Peyer's patch (tissue), 4 donors: Measurements from ENCODE around the gene HOXB5. TPM values are rescaled to one million over a fixed set of nuclear protein-coding genes. Genes with fewer than 3 reads are reported as not detected.
A peak's percentile ranks its signal among the peaks of the same experiment; 100 is the strongest.

Experiments
- DNase-seq, 3 donors: peaks; one replicate each; pipeline ENCODE4 v3.0.0-alpha.2; 2017 to 2019
- H3K27ac ChIP-seq, 4 donors: fragments of 200-600 bp; sonication (generic); one replicate each; pipeline ENCODE4 v1.5.1; 2016 to 2019
- H3K27me3 ChIP-seq, 2 donors: fragments of 200-600 bp; sonication (generic); one replicate each; pipeline ENCODE4 v1.5.1; 2019
- H3K36me3 ChIP-seq, 3 donors: fragments of 200-600 bp; sonication (generic); one replicate each; pipeline ENCODE4 v1.5.1; 2016 to 2019
- H3K4me1 ChIP-seq, 4 donors: fragments of 200-600 bp; sonication (generic); one replicate each; pipeline ENCODE4 v1.5.1; 2016 to 2019
- H3K4me3 ChIP-seq, 4 donors: fragments of 200-600 bp; sonication (generic); 1 replicate in 3 of 4; 2 replicates in 1 of 4; pipeline ENCODE4 v1.5.1; 2016 to 2019; ENCODE audit warnings: mild to moderate bottlenecking in 1 of 4
- H3K9me3 ChIP-seq, 4 donors: fragments of 200-600 bp; sonication (generic); one replicate each; pipeline ENCODE4 v1.5.1; 2016 to 2019; ENCODE audit warnings: mild to moderate bottlenecking in 1 of 4
- POLR2A ChIP-seq, 2 donors: fragments of 450-650 bp; IDR thresholded peaks; one replicate each; pipeline ENCODE4 v1.5.1; 2017; ENCODE audit warnings: antibody characterized with exemption in 2 of 2, mild to moderate bottlenecking in 2 of 2, moderate library complexity in 2 of 2
- total RNA-seq, 4 donors: library from RNA; depleted of rRNA; stranded (reverse); fragments of >200 nt; gene quantifications; one replicate each; pipeline ENCODE4 v1.1.0, GENCODE V29; 2016
- TF ChIP-seq, protein P1 (sequence below), 6 experiments: fragments of 450-650 bp in 4 of 6; fragments of 200-600 bp in 2 of 6; sonication (generic) in 1 of 6; IDR thresholded peaks; one replicate each; pipeline ENCODE4 v1.5.1; 2017 to 2019; ENCODE audit warnings: antibody characterized with exemption in 6 of 6, mild to moderate bottlenecking in 3 of 6, moderate library complexity in 1 of 6

Gene HOXB5
- total RNA-seq, 4 donors from 2014 or later = 7.7 to 22.5 (median 15.0) TPM

DNA sequence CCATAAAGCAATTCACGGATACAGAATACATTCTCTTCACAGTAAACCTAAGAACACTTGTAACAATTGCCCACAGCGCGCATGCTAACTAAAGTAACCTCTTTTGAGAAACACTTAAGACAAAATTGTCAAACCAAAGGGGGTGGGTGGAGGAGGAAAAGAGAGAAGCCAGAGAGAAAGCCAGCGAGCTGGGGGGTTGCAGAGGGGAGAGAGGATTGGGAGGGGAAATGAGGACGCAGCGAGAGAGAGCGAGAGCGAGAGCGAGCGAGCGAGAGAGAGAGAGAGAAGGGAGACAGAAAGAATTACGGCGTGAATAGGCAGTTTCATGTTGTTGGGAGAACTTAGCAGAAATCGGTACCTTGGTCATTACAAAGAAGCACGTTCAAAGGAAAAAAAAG lies 18.9 kb upstream of the HOXB5 start:
- Histone ChIP-seq H3K27me3 (peaks cover 0 to 15% of the 10 kb centered on the region in 2 donors), H3K36me3 (no peaks in the 10 kb centered on the region), H3K9me3 (no peaks in the 10 kb centered on the region), H3K27ac (peak overlapping the region; percentile 38 to 92 (median 80)), H3K4me1 (peaks cover 0 to 36% (median 14%) of the 10 kb centered on the region in 4 donors), H3K4me3 (peak overlapping the region; percentile 43 to 71 (median 64))
- TF ChIP-seq POLR2A (IDR thresholded peaks at IDR 0.05) = no peak
- TF ChIP-seq, protein P1, sequence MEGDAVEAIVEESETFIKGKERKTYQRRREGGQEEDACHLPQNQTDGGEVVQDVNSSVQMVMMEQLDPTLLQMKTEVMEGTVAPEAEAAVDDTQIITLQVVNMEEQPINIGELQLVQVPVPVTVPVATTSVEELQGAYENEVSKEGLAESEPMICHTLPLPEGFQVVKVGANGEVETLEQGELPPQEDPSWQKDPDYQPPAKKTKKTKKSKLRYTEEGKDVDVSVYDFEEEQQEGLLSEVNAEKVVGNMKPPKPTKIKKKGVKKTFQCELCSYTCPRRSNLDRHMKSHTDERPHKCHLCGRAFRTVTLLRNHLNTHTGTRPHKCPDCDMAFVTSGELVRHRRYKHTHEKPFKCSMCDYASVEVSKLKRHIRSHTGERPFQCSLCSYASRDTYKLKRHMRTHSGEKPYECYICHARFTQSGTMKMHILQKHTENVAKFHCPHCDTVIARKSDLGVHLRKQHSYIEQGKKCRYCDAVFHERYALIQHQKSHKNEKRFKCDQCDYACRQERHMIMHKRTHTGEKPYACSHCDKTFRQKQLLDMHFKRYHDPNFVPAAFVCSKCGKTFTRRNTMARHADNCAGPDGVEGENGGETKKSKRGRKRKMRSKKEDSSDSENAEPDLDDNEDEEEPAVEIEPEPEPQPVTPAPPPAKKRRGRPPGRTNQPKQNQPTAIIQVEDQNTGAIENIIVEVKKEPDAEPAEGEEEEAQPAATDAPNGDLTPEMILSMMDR (IDR thresholded peaks at IDR 0.05) = no peak
- DNase-seq = no peak

DNA sequence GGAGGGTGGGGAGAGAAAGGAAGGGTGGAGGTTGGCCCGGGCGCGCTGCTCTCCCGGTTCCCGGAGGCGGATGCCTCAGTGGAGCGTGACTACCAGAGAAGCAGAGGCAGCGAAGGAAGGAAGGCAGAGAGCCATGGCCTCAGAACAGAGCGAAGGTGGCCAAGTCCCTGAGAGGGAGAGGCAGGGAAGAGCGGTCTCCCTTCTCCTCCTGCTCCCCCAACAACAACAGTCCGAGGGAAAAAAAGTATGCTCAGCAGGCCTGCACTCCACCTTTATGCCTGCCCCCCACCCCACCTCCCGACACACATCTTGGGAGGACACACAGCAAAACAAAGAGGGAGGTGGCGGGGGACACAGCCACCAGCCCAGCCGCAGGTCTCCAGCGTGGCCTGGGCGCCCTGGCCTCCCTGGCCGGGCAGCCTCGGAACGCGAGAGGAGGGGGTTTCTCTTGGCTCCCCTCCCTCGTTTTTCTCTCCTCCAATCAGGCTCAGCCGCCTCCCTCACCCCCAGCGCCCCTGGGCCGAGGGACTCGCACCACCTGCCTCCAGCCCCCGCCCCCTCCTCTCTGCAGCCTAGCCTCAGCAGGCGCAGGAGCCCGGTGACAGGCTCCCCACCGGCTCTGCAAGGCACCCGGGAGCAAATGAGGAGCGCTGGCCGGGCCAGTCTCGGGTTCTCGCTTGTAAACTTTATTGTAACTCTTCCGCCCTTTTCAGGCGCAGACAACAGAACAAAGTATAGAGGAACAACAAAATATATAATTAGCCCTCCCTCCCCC lies 18.3 kb upstream of the HOXB5 start:
- peaks cover 0 to 36% (median 14%) of the 10 kb centered on the region in 4 donors for H3K4me1 ChIP-seq
- peaks cover 0 to 4% (median 0%) of the 10 kb centered on the region in 3 donors for H3K36me3 ChIP-seq
- H3K9me3 ChIP-seq = no peaks in the 10 kb centered on the region
- H3K27me3 ChIP-seq = peaks cover 0 to 15% of the 10 kb centered on the region in 2 donors
- peak overlapping the region; percentile 63 to 71 (median 66) for H3K4me3 ChIP-seq
- TF ChIP-seq, protein P1 (IDR thresholded peaks at IDR 0.05) = no peak
- no peak for TF ChIP-seq POLR2A (IDR thresholded peaks at IDR 0.05)
- peak overlapping the region; percentile 39 to 92 (median 80) for H3K27ac ChIP-seq
- DNase-seq = peak in 1 of 3 donors; percentile 74

- Histone ChIP-seq H3K27ac (peak overlapping the region; percentile 64 to 92 (median 80)), H3K4me1 (peaks cover 0 to 36% (median 14%) of the 10 kb centered on the region in 4 donors), H3K4me3 (peak overlapping the region; percentile 63 to 71 (median 66)), H3K36me3 (peaks cover 0 to 4% (median 0%) of the 10 kb centered on the region in 3 donors), H3K27me3 (peaks cover 0 to 9% of the 10 kb centered on the region in 2 donors), H3K9me3 (no peaks in the 10 kb centered on the region)
- TF ChIP-seq, protein P1 (IDR thresholded peaks at IDR 0.05) = no peak
- TF ChIP-seq POLR2A (IDR thresholded peaks at IDR 0.05) = no peak
- no peak for DNase-seq
These were observed 17.6 kb upstream of the HOXB5 start for GRCh38 chr17:48611213-48611612.

DNA sequence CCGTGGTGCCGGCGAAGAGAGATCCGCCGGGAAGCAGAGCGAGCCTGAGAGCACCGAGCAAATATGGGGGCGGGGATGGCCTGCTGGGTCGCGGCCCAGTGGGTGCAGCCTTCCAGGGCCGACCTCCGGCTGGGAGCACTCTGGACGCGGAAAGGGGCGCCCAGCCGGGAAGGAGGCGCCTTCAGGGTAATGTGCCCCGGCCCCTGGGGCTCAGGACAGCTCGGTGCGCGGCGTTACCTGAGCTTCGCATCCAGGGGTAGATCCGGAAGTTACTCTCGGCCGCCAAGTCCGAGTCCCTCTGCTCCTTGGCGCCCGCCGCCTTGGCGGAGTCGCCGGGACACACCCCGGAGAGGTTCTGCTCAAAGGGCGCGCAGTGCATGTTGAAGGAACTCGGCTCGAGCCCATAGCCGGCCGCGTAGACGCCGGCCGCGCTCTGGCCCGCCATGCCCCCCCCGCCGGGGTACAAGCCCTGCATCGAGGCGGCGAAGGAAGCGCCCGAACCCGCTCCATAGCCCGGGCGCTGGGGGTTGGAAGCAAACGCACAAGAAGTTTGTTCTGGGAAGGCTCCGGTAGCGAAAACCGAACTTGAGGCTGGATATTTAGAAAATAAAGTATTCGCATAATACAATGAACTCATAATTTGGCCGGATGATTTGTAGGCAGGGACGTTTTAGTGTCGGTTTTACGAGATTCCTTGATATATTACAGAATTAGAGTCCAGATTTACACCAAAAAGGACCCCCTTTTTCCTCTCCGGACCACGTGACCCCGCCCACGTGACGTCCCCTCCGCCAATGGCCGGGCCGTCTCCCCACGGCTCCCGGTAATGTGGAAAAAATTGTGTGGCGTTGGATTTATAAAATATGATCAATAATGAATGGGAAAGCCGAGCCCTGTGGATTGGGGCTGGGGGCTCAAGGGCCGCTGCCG lies 17.0 kb upstream of the HOXB5 start, which contains the start of gene HOXB7:
TSS of gene HOXB7 (minus strand) at position 736 of the 930 bp plus-strand sequence. CDS start at position 637, 99 bp downstream.
- Histone ChIP-seq H3K9me3 (no peaks in the 10 kb centered on the region), H3K4me1 (peaks cover 0 to 36% (median 14%) of the 10 kb centered on the region in 4 donors), H3K36me3 (peaks cover 0 to 4% (median 0%) of the 10 kb centered on the region in 3 donors), H3K27me3 (peaks cover 0 to 3% of the 10 kb centered on the region in 2 donors), H3K4me3 (peak within 1 kb of the TSS; percentile 63 to 71 (median 66)), H3K27ac (peak within 1 kb of the TSS; percentile 64 to 92 (median 80))
- TF ChIP-seq, protein P1 (IDR thresholded peaks at IDR 0.05) = peak in 1 of 6 experiments; percentile 10
- peak; percentile 73 to 82 for TF ChIP-seq POLR2A (IDR thresholded peaks at IDR 0.05)
- DNase-seq = peak; percentile 82 to 91 (median 90)

DNA sequence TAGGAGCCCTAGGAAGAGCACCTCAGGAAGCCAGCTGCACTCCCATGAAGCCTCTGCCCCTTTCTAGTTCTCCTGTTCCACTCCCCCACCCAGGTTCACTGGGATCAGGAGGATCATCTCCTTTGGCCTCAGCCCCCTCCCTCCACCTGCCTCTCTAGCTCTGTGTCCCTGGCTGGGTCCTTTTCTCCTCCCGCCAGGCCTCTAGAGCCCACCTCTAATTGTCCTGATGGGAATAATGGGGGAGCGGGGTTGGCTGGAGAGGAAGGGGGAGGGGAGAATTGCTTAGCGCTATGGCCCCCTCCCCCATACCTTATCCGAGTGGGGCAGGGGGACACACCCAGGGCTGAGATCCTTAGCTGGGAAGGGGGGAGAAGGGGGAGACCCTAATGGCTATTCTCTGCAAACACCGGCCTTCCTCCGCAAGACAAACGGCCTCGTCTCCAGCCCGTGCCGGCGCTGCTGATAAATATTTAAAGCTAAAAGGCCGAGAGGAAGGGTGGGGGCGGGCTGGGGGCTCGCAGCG lies 16.2 kb upstream of the HOXB5 start:
- Histone ChIP-seq H3K36me3 (peaks cover 0 to 4% (median 0%) of the 10 kb centered on the region in 3 donors), H3K4me1 (peaks cover 0 to 36% (median 16%) of the 10 kb centered on the region in 4 donors), H3K27me3 (no peaks in the 10 kb centered on the region), H3K9me3 (no peaks in the 10 kb centered on the region), H3K4me3 (peak overlapping the region; percentile 63 to 71 (median 66)), H3K27ac (peak overlapping the region; percentile 64 to 92 (median 80))
- TF ChIP-seq, protein P1 (IDR thresholded peaks at IDR 0.05) = no peak
- no peak for TF ChIP-seq POLR2A (IDR thresholded peaks at IDR 0.05)
- DNase-seq = no peak
